Iris pigment epithelial cell (primary cell): Measurements from ENCODE around the gene SNF8.

Experiments used
- DNase-seq: peaks from one replicate; pipeline ENCODE4 v3.0.0-alpha.2; 2011; ENCODE audit warnings: low read depth

The SNF8 gene

DNA sequence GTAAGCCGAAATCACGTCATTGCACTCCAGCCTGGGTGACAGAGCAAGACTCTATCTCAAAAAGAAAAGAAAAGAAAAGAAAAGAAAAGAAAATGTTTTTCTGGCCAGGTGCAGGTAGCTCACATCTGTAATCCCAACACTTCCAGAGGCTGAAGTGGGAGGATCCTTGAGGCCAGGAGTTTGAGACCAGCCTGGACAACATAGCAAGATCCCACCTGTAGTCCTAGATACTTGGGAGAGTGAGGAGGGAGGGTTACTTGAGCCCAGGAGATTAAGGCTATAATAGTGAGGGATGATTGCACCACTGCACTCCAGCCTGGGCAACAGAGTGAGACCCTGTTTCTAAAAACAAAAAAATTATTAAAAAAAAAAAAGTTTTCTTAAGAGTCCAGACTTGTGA, 54.6 kb downstream of the SNF8 start:
- DNase-seq: no peak

DNA sequence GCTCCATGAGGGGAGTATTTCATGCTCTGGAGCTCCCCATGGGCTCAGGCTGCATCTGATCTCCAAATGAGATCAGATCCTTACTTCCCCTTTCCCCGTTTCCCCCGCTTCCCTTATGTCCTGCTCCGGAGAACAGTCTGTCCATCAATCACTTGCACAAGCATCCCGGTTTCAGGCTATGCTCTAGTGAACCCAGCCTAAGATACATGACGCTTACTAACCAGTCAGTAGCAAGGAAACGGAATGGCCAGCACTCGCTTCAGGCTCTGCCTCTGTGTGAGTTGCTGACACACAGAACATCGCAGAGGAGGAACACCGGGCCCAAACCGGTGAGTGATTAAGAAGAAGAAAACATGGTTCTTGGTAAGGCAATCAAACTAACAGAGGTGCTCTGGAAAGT, 61.5 kb downstream of the SNF8 start:
- DNase-seq: no peak

DNA sequence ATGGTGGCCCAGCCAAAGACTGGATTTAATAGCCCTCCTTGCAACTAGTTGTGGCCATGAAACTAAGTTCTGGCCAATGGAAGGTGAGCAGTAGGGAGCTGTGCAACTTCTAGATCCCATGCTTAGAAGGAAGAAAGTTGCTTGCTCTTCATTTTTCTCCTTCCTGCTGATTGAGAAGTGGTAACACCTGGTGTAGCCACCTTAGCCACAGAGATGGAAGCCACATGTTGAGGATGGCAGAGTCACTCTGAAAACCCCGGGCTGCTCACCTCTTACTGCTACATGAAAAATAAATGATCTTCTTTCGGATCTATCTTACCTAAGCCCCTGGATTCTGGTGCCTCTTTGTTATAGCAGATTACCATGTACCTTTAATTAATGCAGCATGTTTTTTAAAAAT, 62.4 kb downstream of the SNF8 start:
- DNase-seq: no peak
